NOMO-1 treated with dmso at 0.1 percent for 144 hours (cell line): ENCODE results near the gene SLC26A1.
"Not testable (repeated sequence)": the region's sequence is repeated elsewhere in the genome, so short reads cannot be mapped to it uniquely, and the experiment has no call there.

Source experiments
- DNase-seq: peaks from one replicate; lab custom pipeline; 2025; ENCODE audit not compliant: unreplicated experiment; lab: John Stamatoyannopoulos, UW

Gene SLC26A1

GRCh38 chr4:955931-956381, 37.2 kb downstream of the SLC26A1 start:
- DNase-seq: no peak

GRCh38 chr4:955161-955921, 37.9 kb downstream of the SLC26A1 start:
- no peak for DNase-seq

GRCh38 chr4:954211-955020, 38.8 kb downstream of the SLC26A1 start:
- no peak for DNase-seq

- DNase-seq: no peak
Measured at GRCh38 chr4:953574-953915, 39.7 kb downstream of the SLC26A1 start.

- DNase-seq: no peak
Measured at GRCh38 chr4:952881-953573, 40.2 kb downstream of the SLC26A1 start.

GRCh38 chr4:951594-952468, 41.4 kb downstream of the SLC26A1 start:
- DNase-seq: no peak

GRCh38 chr4:951186-951585, 42.0 kb downstream of the SLC26A1 start:
- DNase-seq: no peak

GRCh38 chr4:950136-951020, 42.8 kb downstream of the SLC26A1 start:
- DNase-seq: no peak

GRCh38 chr4:949656-950055, 43.5 kb downstream of the SLC26A1 start:
- DNase-seq: no peak

- no peak for DNase-seq
Measured at GRCh38 chr4:948936-949300, 44.3 kb downstream of the SLC26A1 start.

GRCh38 chr4:948101-948935, 44.9 kb downstream of the SLC26A1 start:
- DNase-seq: no peak

- no peak for DNase-seq
Measured at GRCh38 chr4:947491-947971, 45.7 kb downstream of the SLC26A1 start.

- no peak for DNase-seq
Measured at GRCh38 chr4:946517-947471, 46.4 kb downstream of the SLC26A1 start.

- DNase-seq: no peak
Measured at GRCh38 chr4:946103-946450, 47.1 kb downstream of the SLC26A1 start.

GRCh38 chr4:945274-946102, 47.7 kb downstream of the SLC26A1 start:
- no peak for DNase-seq

GRCh38 chr4:939508-939907, 53.7 kb downstream of the SLC26A1 start:
- DNase-seq: not testable (repeated sequence)
